Colonic mucosa (tissue), 4 donors: ENCODE data around the gene AHI1. TPM values are rescaled to one million over a fixed set of nuclear protein-coding genes. Genes with fewer than 3 reads are reported as not detected.
"Not testable (repeated sequence)": the region's sequence is repeated elsewhere in the genome, so short reads cannot be mapped to it uniquely, and the experiment has no call there.

Experiments
- DNase-seq: peaks from one replicate; pipeline ENCODE4 v3.0.0-alpha.2; 2020
- H3K27ac ChIP-seq: fragments of 200-600 bp; one replicate; pipeline ENCODE4 v1.8.0; 2021
- H3K27me3 ChIP-seq: fragments of 200-600 bp; one replicate; pipeline ENCODE4 v1.8.0; 2021
- H3K36me3 ChIP-seq: fragments of 200-600 bp; one replicate; pipeline ENCODE4 v1.8.0; 2021
- H3K4me1 ChIP-seq: fragments of 200-600 bp; one replicate; pipeline ENCODE4 v1.8.0; 2021; ENCODE audit warnings: mild to moderate bottlenecking
- H3K4me3 ChIP-seq: fragments of 200-600 bp; one replicate; pipeline ENCODE4 v1.8.0; 2021
- H3K9ac ChIP-seq, 2 donors: one replicate each; pipeline ENCODE4 v1.7.0; 2013; ENCODE audit warnings: control low read depth in 2 of 2, low read depth in 2 of 2, low read length in 2 of 2
- H3K9me3 ChIP-seq: fragments of 200-600 bp; one replicate; pipeline ENCODE4 v1.8.0; 2021
- intact Hi-C: fragments of 100-400 bp; cut with DNase I; formaldehyde crosslinking; loops from one replicate; pipeline ENCODE4 v1.14.1; 2022
- total RNA-seq, 2 donors: library from RNA; stranded (reverse); fragmentation: NEBNext Ultra II Directional in 1 of 2; extraction: Animal tissue kit (Norgen Biotek cat#: 25700) in 1 of 2; gene quantifications; one replicate each; pipeline ENCODE4 v1.2.1, GENCODE V29; 2021
- TF ChIP-seq, protein P1 (sequence below): fragments of 200-600 bp; IDR thresholded peaks from one replicate; pipeline ENCODE4 v1.8.0; 2022; ENCODE audit warnings: antibody characterized with exemption, mild to moderate bottlenecking
- donor health status: healthy.
- donor health status: DM: no; HTN: no; CAD: no.
- donor health status: DM: no; HTN: no; CAD: no.

AHI1 gene
- total RNA-seq, 2 donors from 2014 or later: 21.0 to 25.5 TPM

DNA sequence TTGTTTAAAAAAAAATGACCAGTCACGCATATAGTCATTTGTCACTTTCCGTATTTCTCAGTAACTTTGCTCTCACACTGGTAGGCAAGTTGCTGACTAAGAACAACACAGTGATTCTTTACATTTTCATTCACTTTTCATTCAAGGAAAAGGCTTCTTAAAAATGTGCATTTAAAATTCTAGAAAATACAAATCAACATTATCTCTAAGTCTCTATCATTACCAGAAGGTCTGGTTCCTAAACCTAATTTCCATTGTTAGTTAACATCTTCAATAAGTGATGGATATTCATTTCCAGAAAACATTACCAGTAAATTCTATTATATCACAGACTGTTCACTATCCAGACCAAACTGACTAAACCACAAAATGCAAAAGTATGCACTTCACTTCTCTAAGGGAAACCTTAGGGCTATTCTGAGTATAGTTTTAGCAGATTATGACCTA is 115.3 kb downstream of the AHI1 start:
- Histone ChIP-seq H3K4me1 (no peaks in the 10 kb centered on the region), H3K9me3 (no peaks in the 10 kb centered on the region), H3K4me3 (no peak overlapping the region), H3K27ac (no peak overlapping the region), H3K27me3 (no peaks in the 10 kb centered on the region), H3K36me3 (no peaks in the 10 kb centered on the region), H3K9ac (no peak overlapping the region)
- intact Hi-C loops: no loop called here
- no peak for DNase-seq
- TF ChIP-seq, protein P1, sequence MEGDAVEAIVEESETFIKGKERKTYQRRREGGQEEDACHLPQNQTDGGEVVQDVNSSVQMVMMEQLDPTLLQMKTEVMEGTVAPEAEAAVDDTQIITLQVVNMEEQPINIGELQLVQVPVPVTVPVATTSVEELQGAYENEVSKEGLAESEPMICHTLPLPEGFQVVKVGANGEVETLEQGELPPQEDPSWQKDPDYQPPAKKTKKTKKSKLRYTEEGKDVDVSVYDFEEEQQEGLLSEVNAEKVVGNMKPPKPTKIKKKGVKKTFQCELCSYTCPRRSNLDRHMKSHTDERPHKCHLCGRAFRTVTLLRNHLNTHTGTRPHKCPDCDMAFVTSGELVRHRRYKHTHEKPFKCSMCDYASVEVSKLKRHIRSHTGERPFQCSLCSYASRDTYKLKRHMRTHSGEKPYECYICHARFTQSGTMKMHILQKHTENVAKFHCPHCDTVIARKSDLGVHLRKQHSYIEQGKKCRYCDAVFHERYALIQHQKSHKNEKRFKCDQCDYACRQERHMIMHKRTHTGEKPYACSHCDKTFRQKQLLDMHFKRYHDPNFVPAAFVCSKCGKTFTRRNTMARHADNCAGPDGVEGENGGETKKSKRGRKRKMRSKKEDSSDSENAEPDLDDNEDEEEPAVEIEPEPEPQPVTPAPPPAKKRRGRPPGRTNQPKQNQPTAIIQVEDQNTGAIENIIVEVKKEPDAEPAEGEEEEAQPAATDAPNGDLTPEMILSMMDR: no peak

- Histone ChIP-seq H3K4me3 (no peak overlapping the region), H3K4me1 (no peaks in the 10 kb centered on the region), H3K27me3 (no peaks in the 10 kb centered on the region), H3K27ac (no peak overlapping the region), H3K36me3 (no peaks in the 10 kb centered on the region), H3K9me3 (no peaks in the 10 kb centered on the region), H3K9ac (no peak overlapping the region)
- TF ChIP-seq, protein P1: no peak
- intact Hi-C loops: no loop called here
- no peak for DNase-seq
These were observed 116.7 kb downstream of the AHI1 start for GRCh38 chr6:135380793-135381192.

- H3K36me3 ChIP-seq: no peaks in the 10 kb centered on the region
- H3K4me1 ChIP-seq: no peaks in the 10 kb centered on the region
- no peaks in the 10 kb centered on the region for H3K9me3 ChIP-seq
- H3K27me3 ChIP-seq: no peaks in the 10 kb centered on the region
- intact Hi-C loops: no loop called here
- no peak for DNase-seq
- H3K4me3 ChIP-seq: no peak overlapping the region
- TF ChIP-seq, protein P1: no peak
- no peak overlapping the region for H3K27ac ChIP-seq
- no peak overlapping the region for H3K9ac ChIP-seq
These were observed 117.9 kb downstream of the AHI1 start for GRCh38 chr6:135379647-135380046.

DNA sequence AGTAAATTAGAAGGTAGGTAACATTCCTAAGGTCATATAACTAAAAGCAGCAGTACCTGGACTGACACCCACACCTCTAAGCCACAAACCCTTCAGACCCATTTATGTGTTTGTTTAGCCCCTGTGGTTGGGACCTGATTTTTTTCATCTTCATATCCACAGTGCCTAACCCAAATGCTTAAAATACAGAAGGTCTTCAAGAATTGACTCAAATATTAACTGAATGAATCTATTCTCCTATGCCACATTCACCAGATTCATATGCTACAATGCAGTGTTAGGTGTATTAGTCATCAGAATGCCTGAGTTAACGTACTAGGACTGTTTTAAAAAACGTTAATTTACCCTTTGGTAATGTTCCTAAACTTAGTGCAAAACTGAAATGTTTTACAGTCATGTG is 124.8 kb downstream of the AHI1 start:
- Histone ChIP-seq H3K9me3 (no peaks in the 10 kb centered on the region), H3K36me3 (no peaks in the 10 kb centered on the region), H3K4me3 (no peak overlapping the region), H3K9ac (no peak overlapping the region), H3K27me3 (no peaks in the 10 kb centered on the region), H3K27ac (no peak overlapping the region), H3K4me1 (no peaks in the 10 kb centered on the region)
- TF ChIP-seq, protein P1: no peak
- no peak for DNase-seq
- intact Hi-C loops: no loop called here

DNA sequence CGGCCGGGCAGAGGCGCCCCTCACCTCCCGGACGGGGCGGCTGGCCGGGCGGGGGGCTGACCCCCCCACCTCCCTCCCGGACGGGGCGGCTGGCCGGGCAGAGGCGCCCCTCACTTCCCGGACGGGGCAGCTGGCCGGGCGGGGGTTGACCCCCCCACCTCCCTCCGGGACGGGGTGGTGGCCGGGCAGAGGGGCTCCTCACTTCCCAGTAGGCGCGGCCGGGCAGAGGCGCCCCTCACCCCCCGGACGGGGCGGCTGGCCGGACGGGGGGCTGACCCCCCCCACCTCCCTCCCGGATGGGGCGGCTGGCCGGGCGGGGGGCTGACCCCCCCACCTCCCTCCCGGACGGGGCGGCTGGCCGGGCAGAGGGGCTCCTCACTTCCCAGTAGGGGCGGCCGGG is 133.9 kb downstream of the AHI1 start:
- DNase-seq, H3K36me3 ChIP-seq, intact Hi-C loops: not testable (repeated sequence)

GRCh38 chr6:135362124-135362523 is 135.4 kb downstream of the AHI1 start:
- intact Hi-C loops: no loop called here
- no peaks in the 10 kb centered on the region for H3K27me3 ChIP-seq
- H3K4me1 ChIP-seq: no peaks in the 10 kb centered on the region
- no peak overlapping the region for H3K4me3 ChIP-seq
- TF ChIP-seq, protein P1: no peak
- no peak overlapping the region for H3K27ac ChIP-seq
- H3K36me3 ChIP-seq: no peaks in the 10 kb centered on the region
- H3K9me3 ChIP-seq: no peaks in the 10 kb centered on the region
- no peak overlapping the region for H3K9ac ChIP-seq
- no peak for DNase-seq

More for the DNA sequence above, 133.9 kb downstream of the AHI1 start:
- H3K27me3 ChIP-seq, H3K9ac ChIP-seq, H3K4me1 ChIP-seq, H3K9me3 ChIP-seq, H3K4me3 ChIP-seq, H3K27ac ChIP-seq: not testable (repeated sequence)
